Ishikawa (cell line): ENCODE measurements around the gene C4orf54.

Experiments used
- CREB1 ChIP-seq: IDR thresholded peaks from 2 replicates; pipeline ENCODE4 v1.6.1; 2012; ENCODE audit warnings: low read depth
- EP300 ChIP-seq: IDR thresholded peaks from 2 replicates; pipeline ENCODE4 v1.6.1; 2012; ENCODE audit warnings: borderline replicate concordance
- FOXM1 ChIP-seq: IDR thresholded peaks from 2 replicates; pipeline ENCODE4 v1.6.1; 2012; ENCODE audit warnings: low read depth, borderline replicate concordance
- MAX ChIP-seq: IDR thresholded peaks from 2 replicates; pipeline ENCODE4 v1.6.1; 2012
- RAD21 ChIP-seq: IDR thresholded peaks from 2 replicates; pipeline ENCODE4 v1.6.1; 2012; ENCODE audit warnings: low read depth
- TAF1 ChIP-seq: IDR thresholded peaks from 2 replicates; pipeline ENCODE4 v1.6.1; 2012; ENCODE audit warnings: low read depth, mild to moderate bottlenecking
- TCF12 ChIP-seq: IDR thresholded peaks from 2 replicates; pipeline ENCODE4 v1.6.1; 2012; ENCODE audit warnings: low read depth
- TEAD4 ChIP-seq: IDR thresholded peaks from 2 replicates; pipeline ENCODE4 v1.6.1; 2012

DNA sequence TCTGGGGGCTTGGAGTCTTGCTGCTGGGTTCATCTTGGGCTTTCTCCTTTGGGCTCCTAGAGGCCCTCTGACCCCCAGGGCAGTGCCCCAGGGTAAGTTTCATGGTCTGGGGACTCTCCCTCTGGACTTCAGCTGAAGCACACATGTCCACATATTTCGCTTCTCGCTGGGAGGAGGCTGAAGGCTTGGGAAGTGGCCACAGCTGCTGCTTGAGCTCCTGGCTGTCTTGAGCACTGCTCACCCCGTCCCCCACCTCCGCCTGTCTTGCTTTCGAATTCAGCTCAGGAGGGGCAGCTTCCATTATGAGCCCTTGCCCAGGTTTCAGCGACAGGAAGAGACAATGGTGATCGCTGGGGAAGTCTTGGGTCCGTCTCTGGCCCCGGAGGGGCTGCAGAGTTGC is 3.7 kb downstream of the C4orf54 start:
- TF ChIP-seq RAD21 = no peak
- TF ChIP-seq EP300 = no peak
- no peak for TF ChIP-seq FOXM1
- TF ChIP-seq TEAD4 = no peak
- no peak for TF ChIP-seq MAX
- no peak for TF ChIP-seq CREB1
- TF ChIP-seq TAF1 = no peak
- TF ChIP-seq TCF12 = no peak
